Pulmonary artery endothelial cell (primary cell): ENCODE results near the gene ZFPL1. TPM values are rescaled to one million over a fixed set of nuclear protein-coding genes. Genes with fewer than 3 reads are reported as not detected.

Experiments
- DNase-seq: peaks from one replicate; pipeline ENCODE4 v3.0.0-alpha.2; 2011; ENCODE audit warnings: low read depth, low spot score
- total RNA-seq: library from RNA; depleted of rRNA; stranded (reverse); fragments of >200 nt; gene quantifications from 2 replicates; pipeline ENCODE4 v1.2.3, GENCODE V29; 2014

ZFPL1 gene
- total RNA-seq = 32.9 and 34.6 TPM in 2 replicates

- peak; percentile 85 for DNase-seq
These were observed at the start of gene ZFPL1, which contains the start of gene CDCA5 for GRCh38 chr11:65083834-65084597. TSS of gene ZFPL1 (plus strand) at chr11:65084222. CDS start at chr11:65084699, 477 bp downstream. TSS of gene CDCA5 (minus strand) at chr11:65084040. CDS start at chr11:65083978, 62 bp downstream.

- DNase-seq = no peak
These were observed 49.6 kb upstream of the ZFPL1 start for GRCh38 chr11:65034423-65034822.

- no peak for DNase-seq
These were observed 48.4 kb upstream of the ZFPL1 start for GRCh38 chr11:65035579-65035978.

- no peak for DNase-seq
These were observed 47.1 kb upstream of the ZFPL1 start for GRCh38 chr11:65036931-65037330.

GRCh38 chr11:65040520-65040846, 43.5 kb upstream of the ZFPL1 start:
- no peak for DNase-seq

- DNase-seq = peak; percentile 65
These were observed 43.0 kb upstream of the ZFPL1 start, which contains the start of gene SAC3D1 for GRCh38 chr11:65040847-65041622. TSS of gene SAC3D1 (plus strand) at chr11:65041210. CDS start at chr11:65041293, 83 bp downstream.

- no peak for DNase-seq
These were observed 41.1 kb upstream of the ZFPL1 start for GRCh38 chr11:65042891-65043290.

GRCh38 chr11:65043881-65044501, 40.0 kb upstream of the ZFPL1 start:
- no peak for DNase-seq

GRCh38 chr11:65045061-65045460, 39.0 kb upstream of the ZFPL1 start:
- DNase-seq = no peak

- DNase-seq = no peak
These were observed 38.3 kb upstream of the ZFPL1 start for GRCh38 chr11:65045728-65046127.

GRCh38 chr11:65047581-65048422, 36.2 kb upstream of the ZFPL1 start:
- no peak for DNase-seq

GRCh38 chr11:65051398-65051858, 32.6 kb upstream of the ZFPL1 start:
- DNase-seq = no peak

GRCh38 chr11:65053827-65054508, 30.1 kb upstream of the ZFPL1 start:
- no peak for DNase-seq

GRCh38 chr11:65055538-65055937, 28.5 kb upstream of the ZFPL1 start:
- DNase-seq = no peak

- no peak for DNase-seq
These were observed 27.0 kb upstream of the ZFPL1 start for GRCh38 chr11:65056999-65057398.

GRCh38 chr11:65057526-65057925, 26.5 kb upstream of the ZFPL1 start:
- no peak for DNase-seq

GRCh38 chr11:65058012-65058411, 26.0 kb upstream of the ZFPL1 start:
- no peak for DNase-seq

- DNase-seq = no peak
These were observed 25.5 kb upstream of the ZFPL1 start, which contains the start of gene NAALADL1 for GRCh38 chr11:65058419-65059054. TSS of gene NAALADL1 (minus strand) at chr11:65058553. CDS start at chr11:65058521, 32 bp downstream.

GRCh38 chr11:65059523-65059922, 24.5 kb upstream of the ZFPL1 start:
- DNase-seq = no peak
